Neuronal stem cell (in vitro differentiated cells): ENCODE measurements around the gene TYR.

ENCODE experiments used
- DNase-seq: peaks from one replicate; pipeline ENCODE4 v3.0.0-alpha.2; 2013; ENCODE audit warnings: low spot score
- H2AFZ ChIP-seq: one replicate; pipeline ENCODE4 v1.6.1; 2013; ENCODE audit warnings: mild to moderate bottlenecking, low read length, inconsistent platforms
- H2AK5ac ChIP-seq: 2 replicates; pipeline ENCODE4 v1.6.1; 2013; ENCODE audit warnings: low read depth, mild to moderate bottlenecking, inconsistent platforms, low read length, moderate library complexity, mixed read lengths
- H2BK120ac ChIP-seq: 2 replicates; pipeline ENCODE4 v1.6.1; 2013; ENCODE audit warnings: low read depth, mild to moderate bottlenecking, inconsistent platforms, low read length, moderate library complexity, mixed read lengths
- H2BK12ac ChIP-seq: one replicate; pipeline ENCODE4 v1.6.1; 2013; ENCODE audit warnings: low read length, inconsistent platforms
- H2BK15ac ChIP-seq: 2 replicates; pipeline ENCODE4 v1.6.1; 2013; ENCODE audit warnings: mild to moderate bottlenecking, low read length, inconsistent platforms, mixed read lengths
- H2BK5ac ChIP-seq: one replicate; pipeline ENCODE4 v1.6.1; 2013; ENCODE audit warnings: inconsistent platforms, mild to moderate bottlenecking, low read length, moderate library complexity
- H3K14ac ChIP-seq: one replicate; pipeline ENCODE4 v1.6.1; 2013; ENCODE audit warnings: low read length, inconsistent platforms
- H3K18ac ChIP-seq: 2 replicates; pipeline ENCODE4 v1.6.1; 2013; ENCODE audit warnings: low read length, inconsistent platforms
- H3K23ac ChIP-seq: 2 replicates; pipeline ENCODE4 v1.6.1; 2013; ENCODE audit warnings: low read depth, mild to moderate bottlenecking, mixed read lengths, low read length, inconsistent platforms; ENCODE audit not compliant: poor library complexity
- H3K27ac ChIP-seq: replicated peaks from 3 replicates; pipeline ENCODE4 v1.5.1; 2013; ENCODE audit warnings: low read length, inconsistent platforms
- H3K27me3 ChIP-seq, 3 experiments: 2 replicates each; pipeline ENCODE4 v1.6.1; 2013; ENCODE audit warnings: low read length in 3 of 3, mild to moderate bottlenecking in 2 of 3, inconsistent platforms in 1 of 3, low read depth in 1 of 3, mixed read lengths in 1 of 3, moderate library complexity in 1 of 3; ENCODE audit not compliant: control insufficient read depth in 3 of 3, insufficient read depth in 3 of 3
- H3K36me3 ChIP-seq, 2 donors: replicated peaks in 1 of 2; 2 replicates each; pipeline ENCODE4 v1.6.1; 2013; ENCODE audit warnings: low read length in 2 of 2; ENCODE audit not compliant: control insufficient read depth in 2 of 2, insufficient read depth in 2 of 2
- H3K4ac ChIP-seq: 2 replicates; pipeline ENCODE4 v1.6.1; 2013; ENCODE audit warnings: inconsistent platforms, mild to moderate bottlenecking, low read length, moderate library complexity
- H3K4me1 ChIP-seq, 2 donors: 1 replicate in 1 of 2; 2 replicates in 1 of 2; pipeline ENCODE4 v1.6.1; 2013; ENCODE audit warnings: low read length in 2 of 2, low read depth in 1 of 2; ENCODE audit not compliant: control insufficient read depth in 2 of 2, insufficient read depth in 1 of 2
- H3K4me2 ChIP-seq: one replicate; pipeline ENCODE4 v1.6.1; 2013; ENCODE audit warnings: mild to moderate bottlenecking, low read length, inconsistent platforms; ENCODE audit not compliant: insufficient read depth, poor library complexity, severe bottlenecking
- H3K4me3 ChIP-seq, 2 donors: 2 replicates each; pipeline ENCODE4 v1.5.1; 2013; ENCODE audit warnings: low read length in 2 of 2, mild to moderate bottlenecking in 2 of 2, inconsistent platforms in 1 of 2, moderate library complexity in 1 of 2
- H3K79me1 ChIP-seq: one replicate; pipeline ENCODE4 v1.6.1; 2013; ENCODE audit warnings: low read depth, mild to moderate bottlenecking, inconsistent platforms, low read length, moderate library complexity
- H3K9ac ChIP-seq: one replicate; pipeline ENCODE4 v1.6.1; 2013; ENCODE audit warnings: mild to moderate bottlenecking, low read depth, low read length, inconsistent platforms; ENCODE audit not compliant: poor library complexity
- H3K9me3 ChIP-seq, 2 donors: replicated peaks in 1 of 2; 2 replicates each; pipeline versions ENCODE3 to v1.6.1; 2013; ENCODE audit warnings: low read length in 2 of 2, mild to moderate bottlenecking in 2 of 2, inconsistent platforms in 1 of 2, low read depth in 1 of 2, mixed read lengths in 1 of 2, moderate library complexity in 1 of 2; ENCODE audit not compliant: control insufficient read depth in 2 of 2, insufficient read depth in 1 of 2
- H4K8ac ChIP-seq: one replicate; pipeline ENCODE4 v1.6.1; 2013; ENCODE audit warnings: low read depth, mild to moderate bottlenecking, inconsistent platforms, low read length, moderate library complexity
- H4K91ac ChIP-seq: one replicate; pipeline ENCODE4 v1.6.1; 2013; ENCODE audit warnings: low read length, low read depth, mild to moderate bottlenecking, inconsistent platforms; ENCODE audit not compliant: poor library complexity
- WGBS, 2 donors: extraction: QIAGEN DNeasy Blood & Tissue Kit; methylation state at CpG; one replicate each; pipeline ENCODE4 v1.1.7; 2013; ENCODE audit warnings: missing lambda C conversion rate in 2 of 2, mixed read lengths in 1 of 2; ENCODE audit not compliant: insufficient read length in 2 of 2, insufficient replicate concordance in 1 of 2; ENCODE audit errors: extremely low coverage in 2 of 2; 5-methylcytosine and 5-hydroxymethylcytosine counted together

Gene TYR

DNA sequence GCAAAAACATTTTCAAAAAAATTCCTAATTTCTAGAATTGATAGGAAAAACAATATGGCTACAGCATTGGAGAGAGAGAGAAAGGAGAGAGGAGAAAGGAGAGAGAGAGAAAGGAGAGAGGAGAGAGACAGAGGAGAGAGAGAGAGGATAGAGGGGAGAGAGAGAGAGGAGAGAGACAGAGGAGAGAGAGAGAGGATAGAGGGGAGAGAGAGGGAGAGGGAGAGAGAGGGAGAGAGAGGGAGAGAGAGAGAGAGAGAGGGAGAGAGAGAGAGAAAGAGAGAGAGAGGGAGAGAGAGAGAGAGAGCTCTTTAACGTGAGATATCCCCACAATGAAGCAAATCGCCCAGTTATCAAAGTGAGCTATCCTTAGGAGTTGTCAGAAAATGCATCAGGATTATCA is 737 bp upstream of the TYR start:
- H2BK15ac ChIP-seq, result no peak overlapping the region
- no peak overlapping the region for H3K4me2 ChIP-seq
- H3K27me3 ChIP-seq, result no peaks in the 10 kb centered on the region
- no peak overlapping the region for H3K27ac ChIP-seq
- H3K9me3 ChIP-seq, result no peaks in the 10 kb centered on the region
- peaks cover 2 to 8% of the 10 kb centered on the region in 2 donors for H3K4me1 ChIP-seq
- DNase-seq, result no peak
- no peaks in the 10 kb centered on the region for H3K36me3 ChIP-seq
- WGBS, 2 donors, result no CpG with 5 or more reads among the region's 2 CpGs
- no peak overlapping the region for H3K9ac ChIP-seq
- H2AK5ac ChIP-seq, result no peak overlapping the region
- H3K14ac ChIP-seq, result no peak overlapping the region
- H3K4me3 ChIP-seq, result no peak overlapping the region
- no peak overlapping the region for H3K18ac ChIP-seq
- H4K91ac ChIP-seq, result no peak overlapping the region
- H2AFZ ChIP-seq, result no peak overlapping the region
- H3K79me1 ChIP-seq, result no peaks in the 10 kb centered on the region
- no peak overlapping the region for H2BK120ac ChIP-seq
- H4K8ac ChIP-seq, result no peak overlapping the region
- no peak overlapping the region for H3K4ac ChIP-seq
- H3K23ac ChIP-seq, result no peak overlapping the region
- no peak overlapping the region for H2BK5ac ChIP-seq
- H2BK12ac ChIP-seq, result no peak overlapping the region

DNA sequence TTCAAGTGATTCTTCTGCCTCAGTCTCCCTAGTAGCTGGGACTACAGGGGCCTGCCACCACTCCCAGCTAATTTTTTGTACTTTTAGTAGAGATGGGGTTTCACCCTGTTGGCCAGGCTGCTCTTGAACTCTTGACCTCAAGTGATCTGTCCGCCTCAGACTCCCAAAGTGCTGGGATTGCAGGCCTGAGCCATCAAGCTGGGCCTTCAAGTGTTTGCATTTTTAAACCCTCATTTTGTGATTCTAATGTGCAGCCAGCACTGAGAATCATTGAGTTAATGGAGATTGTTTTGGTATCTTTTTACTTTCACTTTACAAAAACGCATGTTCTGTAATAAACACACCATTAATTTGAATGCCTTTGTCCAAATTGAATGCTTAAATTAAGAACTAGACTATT is 3.4 kb downstream of the TYR start:
- H3K9me3 ChIP-seq, result no peaks in the 10 kb centered on the region
- no peak overlapping the region for H2BK12ac ChIP-seq
- no peak overlapping the region for H3K9ac ChIP-seq
- no peak overlapping the region for H2AK5ac ChIP-seq
- H3K4me1 ChIP-seq, result peaks cover 2 to 13% of the 10 kb centered on the region in 2 donors
- no peak overlapping the region for H2BK15ac ChIP-seq
- H3K79me1 ChIP-seq, result no peaks in the 10 kb centered on the region
- H2AFZ ChIP-seq, result no peak overlapping the region
- H3K14ac ChIP-seq, result no peak overlapping the region
- no peak overlapping the region for H4K8ac ChIP-seq
- H3K18ac ChIP-seq, result no peak overlapping the region
- H2BK120ac ChIP-seq, result no peak overlapping the region
- WGBS, 2 donors, result no CpG with 5 or more reads among the region's 2 CpGs
- no peaks in the 10 kb centered on the region for H3K27me3 ChIP-seq
- no peak overlapping the region for H4K91ac ChIP-seq
- no peaks in the 10 kb centered on the region for H3K36me3 ChIP-seq
- H3K4me2 ChIP-seq, result no peak overlapping the region
- H3K27ac ChIP-seq, result no peak overlapping the region
- H3K23ac ChIP-seq, result no peak overlapping the region
- no peak overlapping the region for H2BK5ac ChIP-seq
- no peak overlapping the region for H3K4ac ChIP-seq
- H3K4me3 ChIP-seq, result no peak overlapping the region
- DNase-seq, result no peak

DNA sequence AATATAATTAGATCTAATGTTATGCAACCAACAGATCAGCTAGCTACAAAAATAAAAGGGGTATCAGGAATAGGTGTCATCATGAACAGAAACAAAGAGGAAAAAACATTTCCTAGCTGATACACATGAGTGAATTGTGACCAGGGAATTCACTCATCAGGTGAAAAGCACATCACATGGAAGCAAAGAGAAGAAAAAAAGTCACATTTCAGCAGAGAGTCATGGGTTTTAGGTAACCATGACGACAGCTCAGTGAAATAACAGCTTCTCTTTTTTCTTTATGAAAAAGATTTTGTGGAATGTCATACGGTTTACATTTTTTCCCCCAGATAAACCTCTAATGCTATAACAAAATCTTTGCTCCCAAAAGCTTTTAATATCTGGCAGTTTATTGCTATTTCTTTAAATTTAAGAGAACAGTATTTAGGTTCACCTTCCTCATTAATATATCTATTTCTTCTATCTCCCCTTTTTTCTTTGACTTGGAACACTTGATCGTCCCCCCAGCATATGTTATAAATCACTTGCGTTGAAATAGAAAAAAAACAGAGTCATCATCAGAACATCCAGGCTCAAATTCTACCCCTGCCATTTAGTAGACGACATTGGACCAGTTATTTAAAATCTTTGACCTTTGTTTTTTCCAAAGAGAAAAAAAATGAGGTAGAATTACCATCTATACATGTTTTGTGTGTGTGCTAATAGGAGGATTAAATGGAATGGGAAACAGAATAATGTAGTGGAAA is 5.3 kb downstream of the TYR start:
- no peaks in the 10 kb centered on the region for H3K9me3 ChIP-seq
- H4K91ac ChIP-seq, result no peak overlapping the region
- no peak overlapping the region for H4K8ac ChIP-seq
- no peak overlapping the region for H3K4me3 ChIP-seq
- WGBS, 2 donors, result no CpG with 5 or more reads among the region's 5 CpGs
- H3K27ac ChIP-seq, result no peak overlapping the region
- no peak overlapping the region for H3K14ac ChIP-seq
- H2AK5ac ChIP-seq, result no peak overlapping the region
- DNase-seq, result no peak
- no peak overlapping the region for H2AFZ ChIP-seq
- peaks cover 2 to 12% of the 10 kb centered on the region in 2 donors for H3K4me1 ChIP-seq
- no peak overlapping the region for H3K4me2 ChIP-seq
- no peak overlapping the region for H2BK15ac ChIP-seq
- H3K27me3 ChIP-seq, result no peaks in the 10 kb centered on the region
- no peak overlapping the region for H3K4ac ChIP-seq
- H3K23ac ChIP-seq, result no peak overlapping the region
- no peak overlapping the region for H2BK5ac ChIP-seq
- H2BK12ac ChIP-seq, result no peak overlapping the region
- no peak overlapping the region for H3K9ac ChIP-seq
- no peak overlapping the region for H2BK120ac ChIP-seq
- H3K18ac ChIP-seq, result no peak overlapping the region
- H3K79me1 ChIP-seq, result no peaks in the 10 kb centered on the region
- no peaks in the 10 kb centered on the region for H3K36me3 ChIP-seq

DNA sequence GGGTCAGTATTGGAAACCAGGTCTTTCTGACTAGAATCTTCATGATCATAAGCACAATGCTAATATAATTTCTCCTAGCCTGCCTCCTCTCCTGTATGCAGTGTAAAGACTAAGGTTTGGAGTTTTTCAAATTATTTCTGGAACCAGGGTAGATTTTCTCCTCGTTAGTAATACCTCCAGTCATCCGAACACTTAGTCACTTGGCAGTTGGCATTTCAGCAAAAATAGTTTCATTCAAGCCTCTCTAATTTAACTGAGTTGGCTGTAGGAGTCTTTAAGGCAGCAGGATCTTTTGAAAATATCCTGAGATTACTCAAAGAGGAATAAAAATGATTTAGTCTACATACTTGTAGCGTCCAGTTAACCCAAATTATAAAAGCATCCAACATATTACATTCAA is 6.3 kb downstream of the TYR start:
- Histone ChIP-seq H3K18ac (no peak overlapping the region), H2BK5ac (no peak overlapping the region), H3K4ac (no peak overlapping the region), H2AFZ (no peak overlapping the region), H3K79me1 (no peaks in the 10 kb centered on the region), H3K36me3 (no peaks in the 10 kb centered on the region), H2AK5ac (no peak overlapping the region), H3K4me1 (peaks cover 2 to 12% of the 10 kb centered on the region in 2 donors), H4K8ac (no peak overlapping the region), H3K23ac (no peak overlapping the region), H3K9me3 (no peaks in the 10 kb centered on the region), H3K9ac (no peak overlapping the region), H3K4me2 (no peak overlapping the region), H3K27me3 (no peaks in the 10 kb centered on the region), H3K27ac (no peak overlapping the region), H2BK120ac (no peak overlapping the region), H3K14ac (no peak overlapping the region), H2BK15ac (no peak overlapping the region), H2BK12ac (no peak overlapping the region), H3K4me3 (no peak overlapping the region), H4K91ac (no peak overlapping the region)
- DNase-seq, result no peak
- WGBS, 2 donors, result no CpG with 5 or more reads among the region's 3 CpGs
